GM23248 (cell line): ENCODE results near the gene CDH13. TPM values are rescaled to one million over a fixed set of nuclear protein-coding genes. Genes with fewer than 3 reads are reported as not detected.
A peak's percentile ranks its signal among the peaks of the same experiment; 100 is the strongest.

ENCODE experiments used
- DNase-seq: peaks from one replicate; pipeline ENCODE4 v3.0.0-alpha.2; 2015
- H2AFZ ChIP-seq: fragments of 200-600 bp; sonication (generic); 2 replicates; pipeline ENCODE4 v1.6.1; 2016; ENCODE audit warnings: antibody characterized with exemption
- H3F3A ChIP-seq: fragments of 200-600 bp; sonication (generic); 2 replicates; pipeline ENCODE4 v1.6.1; 2016; ENCODE audit warnings: mild to moderate bottlenecking, antibody characterized with exemption, mixed run types; ENCODE audit not compliant: insufficient read depth
- H3K27ac ChIP-seq: fragments of 200-600 bp; sonication (generic); 2 replicates; pipeline ENCODE4 v1.5.1; 2016; ENCODE audit warnings: mild to moderate bottlenecking
- H3K27me3 ChIP-seq: fragments of 200-600 bp; sonication (generic); replicated peaks from 2 replicates; pipeline ENCODE4 v1.6.1; 2016; ENCODE audit warnings: mild to moderate bottlenecking; ENCODE audit not compliant: insufficient read depth
- H3K36me3 ChIP-seq: fragments of 200-600 bp; sonication (generic); 2 replicates; pipeline ENCODE4 v1.6.1; 2016; ENCODE audit warnings: low read depth, mild to moderate bottlenecking
- H3K4me1 ChIP-seq: fragments of 200-600 bp; sonication (generic); 2 replicates; pipeline ENCODE4 v1.6.1; 2016; ENCODE audit warnings: mild to moderate bottlenecking; ENCODE audit not compliant: insufficient read depth
- H3K4me2 ChIP-seq: fragments of 200-600 bp; sonication (generic); one replicate; pipeline ENCODE4 v1.6.1; 2016; ENCODE audit warnings: mild to moderate bottlenecking; ENCODE audit not compliant: unreplicated experiment
- H3K4me3 ChIP-seq: fragments of 200-600 bp; sonication (generic); 2 replicates; pipeline ENCODE4 v1.5.1; 2016; ENCODE audit warnings: mild to moderate bottlenecking
- H3K79me2 ChIP-seq: fragments of 200-600 bp; sonication (generic); 2 replicates; pipeline ENCODE4 v1.6.1; 2016; ENCODE audit warnings: mild to moderate bottlenecking; ENCODE audit not compliant: insufficient read depth
- H3K9ac ChIP-seq: fragments of 200-600 bp; sonication (generic); 2 replicates; pipeline ENCODE4 v1.6.1; 2016; ENCODE audit warnings: mild to moderate bottlenecking
- H3K9me2 ChIP-seq: fragments of 200-600 bp; sonication (generic); 2 replicates; pipeline ENCODE4 v1.6.1; 2016; ENCODE audit warnings: mixed run types, mild to moderate bottlenecking, moderate library complexity; ENCODE audit not compliant: insufficient read depth
- H3K9me3 ChIP-seq: fragments of 200-600 bp; sonication (generic); one replicate; pipeline ENCODE4 v1.6.1; 2017; ENCODE audit warnings: low read depth
- H4K20me1 ChIP-seq: fragments of 200-600 bp; sonication (generic); 2 replicates; pipeline ENCODE4 v1.6.0; 2016; ENCODE audit not compliant: insufficient read depth
- EZH2 ChIP-seq: fragments of 200-600 bp; sonication (generic); IDR thresholded peaks from 2 replicates; pipeline ENCODE4 v1.6.1; 2018; ENCODE audit warnings: antibody characterized with exemption, mild to moderate bottlenecking; ENCODE audit not compliant: insufficient read depth, poor library complexity, severe bottlenecking
- EZH2phosphoT487 ChIP-seq: fragments of 200-600 bp; sonication (generic); IDR thresholded peaks from 2 replicates; pipeline ENCODE4 v1.6.1; 2018; ENCODE audit warnings: antibody characterized with exemption, moderate library complexity, mild to moderate bottlenecking, low read depth; ENCODE audit not compliant: insufficient read depth
- WGBS, 2 experiments: methylation state at CpG; one replicate each; pipeline ENCODE4 v1.1.6; 2015 to 2017; ENCODE audit warnings: low lambda C conversion rate in 2 of 2, low coverage in 1 of 2; ENCODE audit errors: missing lambda C conversion rate in 2 of 2; 5-methylcytosine and 5-hydroxymethylcytosine counted together
- in situ Hi-C: fragments of 300-500 bp; cut with MboI; formaldehyde crosslinking; loops from 2 replicates; pipeline ENCODE4 v1.15.0; 2020
- polyA plus RNA-seq: library from polyadenylated mRNA; unstranded; fragments of >200 nt; fragmentation: Nextera tagmentation; extraction: Ambion mirVana; gene quantifications from 2 replicates; pipeline ENCODE4 v1.2.1, GENCODE V29; 2016
- total RNA-seq: library from RNA; depleted of rRNA; stranded (reverse); fragments of >200 nt; shearing (Covaris generic); gene quantifications from 2 replicates; pipeline ENCODE4 v1.2.3, GENCODE V29; 2014

Gene CDH13
- total and polyA plus RNA-seq, 2 experiments from 2014 or later, result 51.0 to 52.8 TPM

DNA sequence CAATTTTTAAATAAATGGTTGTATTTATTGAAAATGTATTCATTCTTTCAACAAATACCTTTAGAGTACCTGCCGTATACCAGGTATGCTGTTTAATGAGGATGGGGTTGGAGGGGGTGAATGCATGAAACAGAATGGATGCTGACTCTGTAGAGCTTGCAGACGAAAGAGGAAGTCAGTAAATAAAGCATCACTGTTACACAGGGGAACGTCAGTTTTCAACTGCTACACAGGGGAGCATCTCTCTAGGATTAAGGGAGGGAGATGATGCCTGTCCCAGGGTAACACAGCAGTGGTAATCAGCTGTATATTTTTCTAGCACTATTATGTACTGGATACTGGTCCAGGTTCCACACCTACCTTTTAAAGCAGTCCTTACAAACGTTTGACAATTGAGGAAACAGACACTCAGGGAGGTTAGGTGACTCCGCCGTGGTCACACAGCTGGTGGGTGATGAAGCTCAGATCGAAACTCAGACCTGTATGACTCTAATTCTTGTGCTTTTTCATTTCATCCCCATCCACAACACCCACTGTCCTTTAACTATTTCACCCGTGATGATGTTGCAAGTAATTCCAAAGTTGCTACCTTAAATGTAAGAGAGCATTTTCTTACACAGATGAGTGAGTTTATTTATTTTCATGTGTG, 728.9 kb downstream of the CDH13 start:
- Histone ChIP-seq H3K9ac (no peak overlapping the region), H3K36me3 (no peaks in the 10 kb centered on the region), H3K27ac (no peak overlapping the region), H3K9me2 (no peaks in the 10 kb centered on the region), H2AFZ (no peak overlapping the region), H3F3A (no peaks in the 10 kb centered on the region), H3K4me3 (no peak overlapping the region), H3K27me3 (no peaks in the 10 kb centered on the region), H3K9me3 (no peaks in the 10 kb centered on the region), H3K4me1 (0 out of 2 replicates have a peak, but pooled peaks cover 7% of the 10 kb centered on the region), H3K4me2 (no peak overlapping the region), H4K20me1 (no peaks in the 10 kb centered on the region), H3K79me2 (no peaks in the 10 kb centered on the region)
- WGBS, 2 experiments, result 74 to 79% methylated on average over 8 of the region's 8 CpGs
- in situ Hi-C loops, result no loop called here
- TF ChIP-seq EZH2 (no peak), EZH2phosphoT487 (no peak)
- no peak for DNase-seq

GRCh38 chr16:83356266-83356665, 729.5 kb downstream of the CDH13 start:
- 3 to 5% methylated on average over 4 of the region's 4 CpGs for WGBS, 2 experiments
- TF ChIP-seq EZH2 (no peak), EZH2phosphoT487 (no peak)
- no peaks in the 10 kb centered on the region for H3K9me3 ChIP-seq
- H3K9ac ChIP-seq, result no peak overlapping the region
- no peak overlapping the region for H3K4me3 ChIP-seq
- in situ Hi-C loops, result no loop called here
- no peak overlapping the region for H2AFZ ChIP-seq
- H3K9me2 ChIP-seq, result no peaks in the 10 kb centered on the region
- no peaks in the 10 kb centered on the region for H3K27me3 ChIP-seq
- H3K79me2 ChIP-seq, result no peaks in the 10 kb centered on the region
- peak; percentile 78 for DNase-seq
- H4K20me1 ChIP-seq, result no peaks in the 10 kb centered on the region
- 0 out of 2 replicates have a peak, but pooled peaks cover 7% of the 10 kb centered on the region for H3K4me1 ChIP-seq
- H3F3A ChIP-seq, result no peaks in the 10 kb centered on the region
- no peak overlapping the region for H3K27ac ChIP-seq
- no peaks in the 10 kb centered on the region for H3K36me3 ChIP-seq
- no peak overlapping the region for H3K4me2 ChIP-seq

DNA sequence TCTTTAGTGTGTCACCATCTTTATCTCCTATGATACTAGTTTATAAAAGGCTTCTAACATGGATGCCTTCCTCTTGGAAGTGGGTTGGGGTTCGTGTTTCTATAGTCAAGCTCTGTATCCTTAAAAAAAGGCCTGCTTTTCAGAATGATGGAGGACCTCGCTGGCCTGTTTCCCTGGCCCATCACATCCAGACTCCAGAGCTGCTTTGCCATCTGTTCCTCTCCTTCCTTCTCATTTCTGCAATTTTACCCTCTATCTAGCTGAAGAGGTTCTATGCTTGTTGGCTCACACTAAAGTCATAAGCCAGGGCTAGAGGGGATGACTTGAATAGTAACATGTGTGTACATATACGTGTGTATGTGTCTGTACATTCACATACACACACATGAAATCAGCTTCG, 730.2 kb downstream of the CDH13 start:
- Histone ChIP-seq H3K9me2 (no peaks in the 10 kb centered on the region), H3K27me3 (no peaks in the 10 kb centered on the region), H3K36me3 (no peaks in the 10 kb centered on the region), H3K4me1 (0 out of 2 replicates have a peak, but pooled peaks cover 2% of the 10 kb centered on the region), H3K79me2 (no peaks in the 10 kb centered on the region), H3K9ac (no peak overlapping the region), H4K20me1 (no peaks in the 10 kb centered on the region), H3K4me2 (no peak overlapping the region), H3K9me3 (no peaks in the 10 kb centered on the region), H2AFZ (no peak overlapping the region), H3F3A (no peaks in the 10 kb centered on the region), H3K4me3 (no peak overlapping the region), H3K27ac (no peak overlapping the region)
- WGBS, 2 experiments, result 73 to 89% methylated on average over 4 of the region's 4 CpGs
- DNase-seq, result no peak
- no peak for TF ChIP-seq EZH2phosphoT487
- TF ChIP-seq EZH2, result no peak
- in situ Hi-C loops, result no loop called here

DNA sequence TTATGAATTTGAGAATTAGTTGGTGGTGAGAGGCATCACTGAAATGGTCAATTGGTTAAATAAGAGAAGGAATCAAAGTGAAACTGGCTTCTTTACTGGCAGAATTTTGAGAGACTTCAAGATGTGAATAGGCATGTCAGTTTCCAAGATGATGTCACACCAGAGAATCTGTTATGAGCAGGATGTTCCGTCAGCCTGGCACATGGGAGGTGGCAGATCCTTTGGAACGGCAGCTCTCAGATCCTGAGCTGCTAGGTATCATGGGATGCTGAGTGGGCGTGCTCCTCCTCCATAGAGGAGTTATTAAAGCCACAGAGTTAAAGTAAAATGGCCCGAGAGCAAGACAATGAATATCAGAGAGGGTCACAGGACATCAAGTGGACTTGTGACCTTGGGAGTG, 736.8 kb downstream of the CDH13 start:
- no peak overlapping the region for H3K4me2 ChIP-seq
- H3K9me3 ChIP-seq, result no peaks in the 10 kb centered on the region
- H3K27ac ChIP-seq, result no peak overlapping the region
- H3F3A ChIP-seq, result peaks cover 17% of the 10 kb centered on the region; the same call in 1 of the 2 replicates
- peak; percentile 18 for DNase-seq
- H3K9me2 ChIP-seq, result no peaks in the 10 kb centered on the region
- no peaks in the 10 kb centered on the region for H3K79me2 ChIP-seq
- in situ Hi-C loops, result no loop called here
- no peaks in the 10 kb centered on the region for H4K20me1 ChIP-seq
- 73 to 82% methylated on average over 4 of the region's 4 CpGs for WGBS, 2 experiments
- H3K36me3 ChIP-seq, result no peaks in the 10 kb centered on the region
- no peak overlapping the region for H3K9ac ChIP-seq
- no peaks in the 10 kb centered on the region for H3K27me3 ChIP-seq
- TF ChIP-seq EZH2phosphoT487 (no peak), EZH2 (no peak)
- no peak overlapping the region for H3K4me3 ChIP-seq
- H3K4me1 ChIP-seq, result peaks cover 10% of the 10 kb centered on the region; the same call in 1 of the 2 replicates
- no peak overlapping the region for H2AFZ ChIP-seq
